OCI-LY7 (cell line): ENCODE measurements around the gene PAFAH2. TPM values are rescaled to one million over a fixed set of nuclear protein-coding genes. Genes with fewer than 3 reads are reported as not detected.

Experiments used
- BruUV-seq: library from RNA; stranded (reverse); fragments of 400-500 nt; replicated peaks from 2 replicates; lab custom pipeline; 2021; lab: Mats Ljungman, UMichigan
- CTCF ChIA-PET: fragments of 300-600 bp; sonication (Branson Sonifier 250); formaldehyde crosslinking; loops from one replicate; lab custom pipeline; 2022; ENCODE audit warnings: antibody characterized with exemption; ENCODE audit not compliant: unreplicated experiment; lab: Charles Lee
- POLR2A ChIA-PET: fragments of 300-600 bp; sonication (Branson Sonifier 250); formaldehyde crosslinking; loops from one replicate; lab custom pipeline; 2022; ENCODE audit warnings: antibody characterized with exemption; lab: Charles Lee
- DNase-seq: peaks from one replicate; pipeline ENCODE4 v3.0.0-alpha.2; 2015; ENCODE audit warnings: low spot score
- H2AFZ ChIP-seq: fragments of 200-600 bp; sonication (generic), shearing (Covaris generic); 2 replicates; pipeline ENCODE4 v1.6.1; 2014; ENCODE audit warnings: mild to moderate bottlenecking, antibody characterized with exemption, low read length, moderate library complexity
- H3K27ac ChIP-seq: fragments of 200-600 bp; sonication (generic); 2 replicates; pipeline ENCODE4 v1.5.1; 2014; ENCODE audit warnings: mixed run types, low read depth, mild to moderate bottlenecking, moderate library complexity, low read length, inconsistent platforms; ENCODE audit not compliant: poor library complexity, severe bottlenecking
- H3K36me3 ChIP-seq: fragments of 200-600 bp; sonication (generic); 2 replicates; pipeline ENCODE4 v1.6.1; 2014; ENCODE audit warnings: mild to moderate bottlenecking, antibody characterized with exemption, low read length, moderate library complexity, mixed read lengths; ENCODE audit not compliant: insufficient read depth
- H3K4me1 ChIP-seq: fragments of 200-600 bp; sonication (generic); 2 replicates; pipeline ENCODE4 v1.5.1; 2014; ENCODE audit warnings: mild to moderate bottlenecking, low read length; ENCODE audit not compliant: insufficient read depth, poor library complexity, severe bottlenecking
- H3K4me2 ChIP-seq: fragments of 200-600 bp; sonication (generic); 2 replicates; pipeline ENCODE4 v1.6.1; 2014; ENCODE audit warnings: mild to moderate bottlenecking, low read length
- H3K4me3 ChIP-seq: fragments of 200-600 bp; sonication (generic); 2 replicates; pipeline ENCODE4 v1.5.1; 2014; ENCODE audit warnings: mild to moderate bottlenecking, low read depth, low read length; ENCODE audit not compliant: poor library complexity, severe bottlenecking
- H3K79me2 ChIP-seq: fragments of 200-600 bp; sonication (generic); 2 replicates; pipeline ENCODE4 v1.6.1; 2016; ENCODE audit warnings: low read depth, mild to moderate bottlenecking, low read length, moderate library complexity, mixed read lengths; ENCODE audit not compliant: insufficient read depth
- H3K9me2 ChIP-seq: fragments of 200-600 bp; sonication (generic); 2 replicates; pipeline ENCODE4 v1.6.1; 2016; ENCODE audit warnings: mild to moderate bottlenecking, low read length, mixed read lengths; ENCODE audit not compliant: insufficient read depth
- H3K9me3 ChIP-seq: fragments of 200-600 bp; sonication (generic); 2 replicates; pipeline ENCODE4 v1.6.1; 2014; ENCODE audit warnings: mild to moderate bottlenecking, mixed run types, low read length, mixed read lengths
- H4K20me1 ChIP-seq: fragments of 200-600 bp; sonication (generic); 2 replicates; pipeline ENCODE4 v1.6.1; 2014; ENCODE audit warnings: mild to moderate bottlenecking, antibody characterized with exemption, low read length, moderate library complexity, mixed read lengths; ENCODE audit not compliant: insufficient read depth
- CTCF ChIP-seq: fragments of 200-600 bp; sonication (generic); conservative IDR thresholded peaks from 2 replicates; pipeline ENCODE4 v1.5.1; 2014; ENCODE audit warnings: mild to moderate bottlenecking, antibody characterized with exemption, low read length, moderate library complexity, mixed read lengths
- EZH2phosphoT487 ChIP-seq: fragments of 200-600 bp; sonication (generic); IDR thresholded peaks from 2 replicates; pipeline ENCODE4 v1.6.1; 2018; ENCODE audit warnings: low read depth, borderline replicate concordance, mild to moderate bottlenecking, mixed run types, antibody characterized with exemption, low read length, moderate library complexity, mixed read lengths
- intact Hi-C: fragments of 100-400 bp; cut with micrococcal nuclease; formaldehyde crosslinking; loops from one replicate; pipeline ENCODE4 v1.10.0; 2022; ENCODE audit not compliant: unreplicated experiment
- total RNA-seq, 2 experiments: library from RNA; depleted of rRNA in 1 of 2; stranded (reverse); fragments of >200 nt in 1 of 2; shearing (Covaris generic) in 1 of 2; gene quantifications; 2 replicates each; pipeline ENCODE4 v1.2.3, GENCODE V29; 2014 to 2022

Gene PAFAH2
- total RNA-seq, 2 experiments from 2014 or later = 2.9 to 7.3 TPM

- Histone ChIP-seq H2AFZ (no peak overlapping the region), H3K9me3 (no peaks in the 10 kb centered on the region), H4K20me1 (no peaks in the 10 kb centered on the region), H3K27ac (no peak overlapping the region), H3K4me3 (no peak overlapping the region), H3K9me2 (no peaks in the 10 kb centered on the region), H3K79me2 (no peaks in the 10 kb centered on the region), H3K4me2 (no peak overlapping the region), H3K36me3 (no peaks in the 10 kb centered on the region), H3K4me1 (peaks cover under 1% of the 10 kb centered on the region)
- no TSS peak for BruUV-seq
- no peak for DNase-seq
- TF ChIP-seq EZH2phosphoT487 = no peak
- no peak for TF ChIP-seq CTCF
- ChIA-PET POLR2A (interaction anchor here (0.6 kb wide), 1 partner anchor 17 kb away, joined by 3 read pairs; no protein-coding TSS in a partner anchor), CTCF (no interaction called here)
- intact Hi-C loops = no loop called here
Measured at GRCh38 chr1:25922056-25922970, 75.5 kb downstream of the PAFAH2 start.

GRCh38 chr1:25918615-25919014 lies 79.2 kb downstream of the PAFAH2 start:
- POLR2A ChIA-PET = interaction anchor here (0.6 kb wide), 1 partner anchor 568 kb away, joined by 3 read pairs; no protein-coding TSS in a partner anchor
- H2AFZ ChIP-seq = no peak overlapping the region
- no TSS peak for BruUV-seq

More at GRCh38 chr1:25918615-25919014, 79.2 kb downstream of the PAFAH2 start:
- Histone ChIP-seq H3K79me2 (no peaks in the 10 kb centered on the region), H4K20me1 (no peaks in the 10 kb centered on the region), H3K4me1 (peaks cover 12% of the 10 kb centered on the region), H3K9me3 (no peaks in the 10 kb centered on the region), H3K36me3 (no peaks in the 10 kb centered on the region), H3K4me2 (no peak overlapping the region), H3K4me3 (no peak overlapping the region), H3K9me2 (no peaks in the 10 kb centered on the region), H3K27ac (no peak overlapping the region)
- CTCF ChIA-PET = no interaction called here
- TF ChIP-seq EZH2phosphoT487 (no peak), CTCF (no peak)
- intact Hi-C loops = no loop called here
- DNase-seq = no peak
